ENCODE measurements around the gene AKAP3. TPM values are rescaled to one million over a fixed set of nuclear protein-coding genes. Genes with fewer than 3 reads are reported as not detected.
A peak's percentile ranks its signal among the peaks of the same experiment; 100 is the strongest.

AKAP3 gene
- total RNA-seq, 4 donors from 2014 or later, result 2.0 to 7.7 (median 3.0) TPM

DNA sequence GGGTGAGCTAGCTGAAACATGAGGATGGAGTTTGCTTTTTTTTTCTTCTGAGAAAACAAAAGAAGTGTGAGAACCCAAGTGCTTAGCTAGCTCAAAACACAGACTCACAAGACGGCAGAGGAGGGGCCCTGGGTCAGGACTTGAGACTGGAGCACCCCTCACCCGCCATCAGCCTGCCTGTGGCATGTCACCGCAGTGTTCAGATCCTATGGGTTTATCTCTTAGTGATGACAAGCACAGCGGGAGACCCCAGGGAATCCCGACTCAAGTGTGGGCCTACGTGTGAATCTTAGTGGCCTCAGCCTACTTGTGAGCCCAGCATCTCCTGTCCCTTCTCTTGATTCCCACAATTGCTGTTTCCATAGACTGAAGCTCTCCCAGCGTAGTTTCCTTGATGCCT is 64.0 kb downstream of the AKAP3 start:
- DNase-seq, result no peak
- Histone ChIP-seq H3K27me3 (no peaks in the 10 kb centered on the region), H3K4me3 (replicated peaks in 1 of 3) (no peak overlapping the region), H3K9me3 (no peaks in the 10 kb centered on the region), H3K27ac (no peak overlapping the region), H3K4me1 (peaks cover 17 to 28% of the 10 kb centered on the region in 2 donors), H3K36me3 (no peaks in the 10 kb centered on the region)
- WGBS, 2 donors, result 77 to 81% methylated on average over 7 of the region's 7 CpGs
- TF ChIP-seq POLR2A (IDR thresholded peaks at IDR 0.05), result no peak
- TF ChIP-seq, protein P1, sequence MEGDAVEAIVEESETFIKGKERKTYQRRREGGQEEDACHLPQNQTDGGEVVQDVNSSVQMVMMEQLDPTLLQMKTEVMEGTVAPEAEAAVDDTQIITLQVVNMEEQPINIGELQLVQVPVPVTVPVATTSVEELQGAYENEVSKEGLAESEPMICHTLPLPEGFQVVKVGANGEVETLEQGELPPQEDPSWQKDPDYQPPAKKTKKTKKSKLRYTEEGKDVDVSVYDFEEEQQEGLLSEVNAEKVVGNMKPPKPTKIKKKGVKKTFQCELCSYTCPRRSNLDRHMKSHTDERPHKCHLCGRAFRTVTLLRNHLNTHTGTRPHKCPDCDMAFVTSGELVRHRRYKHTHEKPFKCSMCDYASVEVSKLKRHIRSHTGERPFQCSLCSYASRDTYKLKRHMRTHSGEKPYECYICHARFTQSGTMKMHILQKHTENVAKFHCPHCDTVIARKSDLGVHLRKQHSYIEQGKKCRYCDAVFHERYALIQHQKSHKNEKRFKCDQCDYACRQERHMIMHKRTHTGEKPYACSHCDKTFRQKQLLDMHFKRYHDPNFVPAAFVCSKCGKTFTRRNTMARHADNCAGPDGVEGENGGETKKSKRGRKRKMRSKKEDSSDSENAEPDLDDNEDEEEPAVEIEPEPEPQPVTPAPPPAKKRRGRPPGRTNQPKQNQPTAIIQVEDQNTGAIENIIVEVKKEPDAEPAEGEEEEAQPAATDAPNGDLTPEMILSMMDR (IDR thresholded peaks at IDR 0.05), result no peak
- intact Hi-C loops (cut with DNase I), result no loop called here

DNA sequence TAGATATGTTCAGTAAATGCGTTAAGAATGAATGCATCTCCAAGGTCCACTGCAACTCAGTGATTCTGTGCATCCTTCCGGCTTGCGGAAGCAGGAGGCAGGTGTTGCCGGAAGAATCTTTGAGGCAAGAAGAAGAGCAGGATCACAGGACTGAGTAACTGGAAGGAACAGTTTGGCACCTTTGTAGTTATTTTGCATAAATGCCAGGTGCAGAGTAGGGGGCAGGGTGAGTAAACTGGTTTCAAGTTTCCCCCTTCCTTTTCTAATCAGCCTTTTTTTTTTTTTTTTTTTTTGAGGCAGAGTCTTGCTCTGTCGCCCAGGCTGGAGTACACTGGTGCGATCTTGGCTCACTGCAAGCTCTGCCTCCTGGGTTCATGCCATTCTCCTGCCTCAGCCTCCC is 64.6 kb downstream of the AKAP3 start:
- DNase-seq, result no peak
- 91 to 93% methylated on average over 6 of the region's 6 CpGs for WGBS, 2 donors
- intact Hi-C loops (cut with DNase I), result no loop called here
- Histone ChIP-seq H3K9me3 (no peaks in the 10 kb centered on the region), H3K4me1 (peaks cover 22 to 33% of the 10 kb centered on the region in 2 donors), H3K27me3 (no peaks in the 10 kb centered on the region), H3K4me3 (replicated peaks in 1 of 3) (no peak overlapping the region), H3K36me3 (no peaks in the 10 kb centered on the region), H3K27ac (no peak overlapping the region)
- TF ChIP-seq POLR2A (IDR thresholded peaks at IDR 0.05), result no peak
- TF ChIP-seq, protein P1 (IDR thresholded peaks at IDR 0.05), result no peak

DNA sequence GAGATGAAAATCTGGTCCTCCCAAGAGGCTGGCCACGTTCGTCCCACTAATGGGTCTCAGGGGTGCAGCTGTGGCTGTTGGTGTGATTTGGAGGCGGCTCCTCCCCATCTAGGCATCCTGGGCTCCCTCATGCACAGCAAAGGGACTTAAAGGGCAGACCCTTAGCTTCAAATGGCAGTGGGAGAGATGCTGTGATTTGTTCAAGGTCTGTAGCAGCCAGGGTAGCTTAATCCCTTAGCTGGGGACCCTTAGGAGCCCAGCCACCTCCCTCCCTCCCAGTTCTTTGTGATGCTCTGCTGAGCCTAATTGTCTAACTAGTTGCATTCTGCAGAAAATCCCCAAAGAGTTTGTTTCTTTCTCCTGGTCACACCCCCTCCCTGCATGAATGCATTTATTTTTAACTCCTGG is 68.6 kb downstream of the AKAP3 start:
- 29 to 72% methylated on average over 1 to 3 of the region's 3 CpGs for WGBS, 2 donors
- intact Hi-C loops (cut with DNase I), result no loop called here
- Histone ChIP-seq H3K27ac (peak overlapping the region in 2 of 3 donors; percentile 24 to 56), H3K27me3 (no peaks in the 10 kb centered on the region), H3K9me3 (no peaks in the 10 kb centered on the region), H3K4me3 (replicated peaks in 1 of 3) (no peak overlapping the region), H3K4me1 (peaks cover 33 to 40% of the 10 kb centered on the region in 2 donors), H3K36me3 (no peaks in the 10 kb centered on the region)
- TF ChIP-seq, protein P1 (IDR thresholded peaks at IDR 0.05), result no peak
- TF ChIP-seq POLR2A (IDR thresholded peaks at IDR 0.05), result no peak
- DNase-seq, result no peak

DNA sequence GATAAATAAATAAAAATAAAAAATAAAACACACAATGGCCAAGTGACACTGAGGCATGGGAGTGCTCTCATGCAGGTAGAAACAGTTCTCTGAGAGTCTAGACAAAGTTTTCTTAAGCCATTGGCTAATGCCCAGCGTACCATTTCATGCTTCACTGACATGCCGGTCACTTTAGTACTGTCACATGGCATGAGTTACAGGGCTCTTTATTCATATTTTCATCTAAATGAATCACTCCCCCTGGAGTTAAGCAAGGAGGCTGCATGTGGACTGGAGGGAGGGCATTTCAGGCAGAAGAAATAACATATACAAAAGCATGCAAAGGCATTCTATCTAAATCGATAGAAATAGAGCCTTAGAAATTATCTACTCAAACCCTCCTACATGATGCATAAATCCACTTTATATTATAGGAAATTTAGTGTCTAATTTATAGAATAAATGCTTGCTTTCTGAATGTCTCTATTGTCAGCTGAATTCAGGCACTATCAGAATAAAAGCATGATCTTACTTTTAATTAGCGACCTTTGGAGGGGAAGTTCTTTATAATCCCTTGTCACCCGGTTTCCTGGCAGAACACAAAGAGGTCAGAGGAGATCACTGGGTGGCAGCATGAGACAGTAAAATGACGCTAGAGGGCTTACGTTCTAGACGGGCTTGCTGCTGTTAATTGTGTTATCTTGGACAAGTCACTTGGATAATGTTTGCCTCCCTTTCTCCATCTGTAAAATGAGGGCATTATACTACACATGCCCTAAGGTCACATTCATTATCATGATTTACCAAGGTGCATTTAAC is 69.3 kb downstream of the AKAP3 start:
- TF ChIP-seq, protein P1 (IDR thresholded peaks at IDR 0.05), result peak in 4 of 6 experiments; percentile 30 to 55 (median 46)
- TF ChIP-seq POLR2A (IDR thresholded peaks at IDR 0.05), result no peak
- H3K4me3 ChIP-seq (replicated peaks in 1 of 3), result no peak overlapping the region
- H3K27ac ChIP-seq, result peak overlapping the region in 2 of 3 donors; percentile 51 to 56
- H3K27me3 ChIP-seq, result no peaks in the 10 kb centered on the region
- intact Hi-C loops (cut with DNase I), result no loop called here
- WGBS, 2 donors, result 28% methylated on average over 8 of the region's 8 CpGs
- no peaks in the 10 kb centered on the region for H3K9me3 ChIP-seq
- H3K36me3 ChIP-seq, result no peaks in the 10 kb centered on the region
- peaks cover 33 to 40% of the 10 kb centered on the region in 2 donors for H3K4me1 ChIP-seq
- peak; percentile 51 to 65 for DNase-seq

DNA sequence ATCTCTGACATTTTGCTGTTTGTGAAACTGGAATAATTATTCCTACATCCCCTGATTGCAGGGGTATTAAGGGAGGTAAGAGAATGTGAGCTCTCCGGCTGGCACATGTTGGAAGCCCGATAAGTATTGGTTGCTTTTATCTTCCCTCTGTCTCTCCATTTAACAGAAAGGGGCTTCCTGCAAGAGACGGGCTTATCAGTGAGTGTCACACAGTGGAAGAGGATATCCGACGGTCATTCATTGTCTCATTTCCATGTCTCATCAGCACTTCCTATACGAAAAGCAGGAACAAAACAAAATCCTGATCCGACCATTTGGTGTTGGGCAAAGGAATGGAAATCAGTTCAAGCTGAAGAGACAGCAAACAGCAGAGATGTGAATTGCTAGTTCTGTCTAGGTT is 76.2 kb downstream of the AKAP3 start:
- no peak for TF ChIP-seq POLR2A (IDR thresholded peaks at IDR 0.05)
- TF ChIP-seq, protein P1 (IDR thresholded peaks at IDR 0.05), result no peak
- intact Hi-C loops (cut with DNase I), result no loop called here
- peaks cover 6% of the 10 kb centered on the region in 2 donors for H3K4me1 ChIP-seq
- DNase-seq, result no peak
- H3K36me3 ChIP-seq, result no peaks in the 10 kb centered on the region
- no peaks in the 10 kb centered on the region for H3K9me3 ChIP-seq
- H3K4me3 ChIP-seq (replicated peaks in 1 of 3), result no peak overlapping the region
- WGBS, 2 donors, result 74 to 79% methylated on average over 7 of the region's 7 CpGs
- no peaks in the 10 kb centered on the region for H3K27me3 ChIP-seq
- no peak overlapping the region for H3K27ac ChIP-seq

All from thyroid gland (tissue), 4 donors.